ENCODE data around the gene TXNRD1. TPM values are rescaled to one million over a fixed set of nuclear protein-coding genes. Genes with fewer than 3 reads are reported as not detected.
A peak's percentile ranks its signal among the peaks of the same experiment; 100 is the strongest.

Gene TXNRD1
- total and polyA plus RNA-seq, 12 donors = 53.9 to 487 (median 290) TPM

DNA sequence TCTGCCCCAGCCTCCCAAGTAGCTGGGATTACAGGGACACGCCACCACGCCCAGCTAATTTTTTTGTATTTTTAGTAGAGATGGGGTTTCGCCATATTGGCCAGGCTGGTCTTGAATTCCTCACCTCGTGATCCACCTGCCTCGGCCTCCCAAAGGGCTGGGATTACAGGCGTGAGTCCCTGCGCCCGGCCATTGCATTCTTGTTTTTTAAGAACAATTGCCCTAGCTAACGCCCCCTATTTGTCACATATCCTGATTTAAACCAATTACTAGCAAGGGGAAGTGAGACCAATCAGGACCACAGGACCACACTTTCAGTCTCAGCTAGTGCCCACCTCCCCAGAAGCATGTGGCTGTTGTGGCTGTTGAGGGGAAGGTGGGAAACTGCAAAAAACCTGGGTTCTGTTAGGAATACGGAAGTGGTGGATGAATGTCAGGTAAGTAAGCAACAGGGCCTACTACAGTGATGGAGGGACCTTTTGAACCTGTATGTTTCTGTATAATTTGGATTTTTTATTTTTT is 39.8 kb upstream of the TXNRD1 start:
- 76 to 91% (median 84%) methylated on average over 9 to 10 of the region's 10 CpGs for WGBS, 4 donors
- DNase-seq = peak in 1 of 7 donors; percentile 12
- H3K9me3 ChIP-seq (replicated peaks in 1 of 3) = no peaks in the 10 kb centered on the region
- no peak overlapping the region for H3K27ac ChIP-seq
- peaks cover 21 to 46% of the 10 kb centered on the region in 2 donors for H3K4me1 ChIP-seq (replicated peaks in 1 of 2)
- no peak overlapping the region for H3K4me3 ChIP-seq
- H3K36me3 ChIP-seq (replicated peaks in 1 of 2) = no peaks in the 10 kb centered on the region
- TF ChIP-seq, protein P1, sequence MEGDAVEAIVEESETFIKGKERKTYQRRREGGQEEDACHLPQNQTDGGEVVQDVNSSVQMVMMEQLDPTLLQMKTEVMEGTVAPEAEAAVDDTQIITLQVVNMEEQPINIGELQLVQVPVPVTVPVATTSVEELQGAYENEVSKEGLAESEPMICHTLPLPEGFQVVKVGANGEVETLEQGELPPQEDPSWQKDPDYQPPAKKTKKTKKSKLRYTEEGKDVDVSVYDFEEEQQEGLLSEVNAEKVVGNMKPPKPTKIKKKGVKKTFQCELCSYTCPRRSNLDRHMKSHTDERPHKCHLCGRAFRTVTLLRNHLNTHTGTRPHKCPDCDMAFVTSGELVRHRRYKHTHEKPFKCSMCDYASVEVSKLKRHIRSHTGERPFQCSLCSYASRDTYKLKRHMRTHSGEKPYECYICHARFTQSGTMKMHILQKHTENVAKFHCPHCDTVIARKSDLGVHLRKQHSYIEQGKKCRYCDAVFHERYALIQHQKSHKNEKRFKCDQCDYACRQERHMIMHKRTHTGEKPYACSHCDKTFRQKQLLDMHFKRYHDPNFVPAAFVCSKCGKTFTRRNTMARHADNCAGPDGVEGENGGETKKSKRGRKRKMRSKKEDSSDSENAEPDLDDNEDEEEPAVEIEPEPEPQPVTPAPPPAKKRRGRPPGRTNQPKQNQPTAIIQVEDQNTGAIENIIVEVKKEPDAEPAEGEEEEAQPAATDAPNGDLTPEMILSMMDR (IDR thresholded peaks at IDR 0.05) = no peak
- no peak for TF ChIP-seq POLR2A (IDR thresholded peaks at IDR 0.05)
- no peaks in the 10 kb centered on the region for H3K27me3 ChIP-seq
- intact Hi-C loops (cut with DNase I) = no loop called here

DNA sequence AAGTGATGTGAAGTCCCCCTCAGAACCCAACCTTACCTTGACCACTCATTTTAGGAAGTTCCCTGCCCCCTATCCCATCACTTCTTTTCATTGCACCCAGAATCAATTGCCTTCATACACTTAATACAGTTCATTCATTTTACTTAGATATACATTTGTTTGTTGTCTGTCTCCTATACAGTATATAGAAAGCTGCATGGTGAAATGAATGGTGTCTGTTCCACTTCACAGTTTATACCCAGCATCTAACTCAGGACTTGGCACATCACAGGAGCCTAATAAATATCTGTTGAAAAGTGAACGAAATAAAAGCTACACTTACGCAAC is 38.3 kb upstream of the TXNRD1 start:
- no peak for DNase-seq
- TF ChIP-seq POLR2A (IDR thresholded peaks at IDR 0.05) = no peak
- TF ChIP-seq, protein P1 (IDR thresholded peaks at IDR 0.05) = no peak
- H3K27me3 ChIP-seq = no peaks in the 10 kb centered on the region
- intact Hi-C loops (cut with DNase I) = no loop called here
- 9 to 22% (median 14%) methylated on average over 2 of the region's 2 CpGs for WGBS, 4 donors
- no peaks in the 10 kb centered on the region for H3K9me3 ChIP-seq (replicated peaks in 1 of 3)
- no peak overlapping the region for H3K4me3 ChIP-seq
- H3K4me1 ChIP-seq (replicated peaks in 1 of 2) = peaks cover 36 to 48% of the 10 kb centered on the region in 2 donors
- H3K36me3 ChIP-seq (replicated peaks in 1 of 2) = no peaks in the 10 kb centered on the region
- peak overlapping the region in 4 of 5 donors; percentile 35 to 84 (median 78) for H3K27ac ChIP-seq

DNA sequence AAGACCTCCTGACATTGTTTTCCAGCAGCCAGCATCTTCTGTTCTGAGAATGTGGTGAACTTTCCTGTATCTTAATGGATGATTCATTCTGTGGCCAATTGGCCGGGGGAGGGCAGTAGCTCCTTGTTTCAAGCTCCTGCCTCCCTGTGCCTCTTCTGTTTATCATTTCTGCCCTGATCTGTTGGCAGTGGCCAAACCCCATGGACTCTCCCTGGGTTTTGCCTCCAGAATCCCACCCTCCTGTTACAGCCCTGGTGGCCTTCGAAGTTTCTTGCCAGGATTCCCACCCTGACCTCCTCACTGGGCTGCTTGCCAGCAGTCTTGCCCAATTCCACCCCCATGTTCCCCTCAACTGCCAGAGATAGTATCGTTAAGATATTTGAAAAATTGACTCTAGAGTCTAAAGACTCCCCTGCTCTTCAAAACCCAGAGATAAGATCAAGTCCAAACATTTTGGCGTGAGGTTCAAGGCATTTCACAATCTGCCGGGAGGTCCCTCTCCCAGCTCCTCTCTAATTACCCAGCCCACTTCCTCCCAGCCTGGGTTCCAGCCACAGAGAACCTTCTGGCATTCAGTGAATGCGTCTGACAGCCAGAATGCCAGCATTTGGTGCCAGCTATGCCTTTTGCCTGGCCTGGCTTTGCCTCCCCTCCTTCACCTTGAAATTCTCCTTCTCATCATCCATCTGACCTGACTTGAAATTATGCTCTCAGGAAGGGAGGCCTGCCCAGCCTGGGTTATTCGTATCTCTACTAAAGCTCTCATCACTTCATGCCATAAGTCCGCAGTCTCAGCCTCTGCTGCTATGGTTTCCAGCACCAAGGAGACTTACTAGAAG is 37.7 kb upstream of the TXNRD1 start:
- TF ChIP-seq, protein P1 (IDR thresholded peaks at IDR 0.05) = peak in 5 of 6 experiments; percentile 25 to 44 (median 40)
- TF ChIP-seq POLR2A (IDR thresholded peaks at IDR 0.05) = peak in 1 of 2 donors; percentile 46
- DNase-seq = peak; percentile 77 to 96 (median 93)
- WGBS, 4 donors = 20 to 35% (median 24%) methylated on average over 7 to 8 of the region's 8 CpGs
- Histone ChIP-seq H3K4me3 (no peak overlapping the region), H3K27me3 (no peaks in the 10 kb centered on the region), H3K9me3 (replicated peaks in 1 of 3) (no peaks in the 10 kb centered on the region), H3K27ac (peak overlapping the region; percentile 35 to 84 (median 75)), H3K4me1 (replicated peaks in 1 of 2) (peaks cover 38 to 52% of the 10 kb centered on the region in 2 donors), H3K36me3 (replicated peaks in 1 of 2) (no peaks in the 10 kb centered on the region)
- intact Hi-C loops (cut with DNase I) = no loop called here

DNA sequence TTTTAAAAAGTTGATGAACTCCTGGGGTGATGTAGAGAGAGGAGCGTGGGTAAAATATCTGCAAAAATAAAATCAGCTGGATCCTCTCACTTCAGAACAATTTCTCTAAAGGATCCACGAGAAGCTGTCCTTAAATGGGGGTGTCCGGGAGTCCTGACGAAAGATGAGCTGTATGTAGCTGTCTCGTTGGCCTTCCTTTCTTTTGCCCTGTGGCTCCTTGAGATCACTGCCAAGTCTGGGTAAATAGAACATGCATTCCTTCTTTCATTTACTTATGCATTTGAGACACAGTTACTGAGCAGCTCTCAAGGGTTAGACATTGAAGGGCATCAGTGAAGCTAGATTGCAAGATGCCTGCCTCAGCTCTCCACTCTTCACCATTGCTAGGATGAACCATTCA is 35.2 kb upstream of the TXNRD1 start:
- H3K36me3 ChIP-seq (replicated peaks in 1 of 2) = no peaks in the 10 kb centered on the region
- peak overlapping the region in 2 of 5 donors; percentile 43 to 84 for H3K27ac ChIP-seq
- WGBS, 4 donors = 54 to 80% (median 74%) methylated on average over 5 of the region's 5 CpGs
- peak in 1 of 7 donors; percentile 17 for DNase-seq
- intact Hi-C loops (cut with DNase I) = no loop called here
- H3K4me1 ChIP-seq (replicated peaks in 1 of 2) = peaks cover 38 to 52% of the 10 kb centered on the region in 2 donors
- H3K4me3 ChIP-seq = no peak overlapping the region
- H3K9me3 ChIP-seq (replicated peaks in 1 of 3) = no peaks in the 10 kb centered on the region
- no peaks in the 10 kb centered on the region for H3K27me3 ChIP-seq
- TF ChIP-seq, protein P1 (IDR thresholded peaks at IDR 0.05) = no peak
- TF ChIP-seq POLR2A (IDR thresholded peaks at IDR 0.05) = no peak
